Upper lobe of left lung (tissue), 4 donors: ENCODE results near the gene AFP.

Experiments used
- CTCF ChIP-seq, 6 experiments: fragments of 450-650 bp in 4 of 6; fragments of 200-600 bp in 2 of 6; sonication (generic) in 2 of 6; IDR thresholded peaks; one replicate each; pipeline ENCODE4 v1.5.1; 2016 to 2019; ENCODE audit warnings: antibody characterized with exemption in 6 of 6
- EP300 ChIP-seq, 4 donors: sonication (generic); formaldehyde crosslinking; IDR thresholded peaks; one replicate each; pipeline ENCODE4 v1.5.1; 2017; ENCODE audit warnings: antibody characterized with exemption in 4 of 4, control low read depth in 2 of 4
- POLR2A ChIP-seq, 4 donors: fragments of 450-650 bp; IDR thresholded peaks; one replicate each; pipeline ENCODE4 v1.5.1; 2016 to 2017; ENCODE audit warnings: antibody characterized with exemption in 4 of 4, mild to moderate bottlenecking in 2 of 4
- POLR2AphosphoS5 ChIP-seq, 2 donors: sonication (generic); formaldehyde crosslinking; IDR thresholded peaks; one replicate each; pipeline ENCODE4 v1.5.1; 2017; ENCODE audit warnings: antibody characterized with exemption in 2 of 2

DNA sequence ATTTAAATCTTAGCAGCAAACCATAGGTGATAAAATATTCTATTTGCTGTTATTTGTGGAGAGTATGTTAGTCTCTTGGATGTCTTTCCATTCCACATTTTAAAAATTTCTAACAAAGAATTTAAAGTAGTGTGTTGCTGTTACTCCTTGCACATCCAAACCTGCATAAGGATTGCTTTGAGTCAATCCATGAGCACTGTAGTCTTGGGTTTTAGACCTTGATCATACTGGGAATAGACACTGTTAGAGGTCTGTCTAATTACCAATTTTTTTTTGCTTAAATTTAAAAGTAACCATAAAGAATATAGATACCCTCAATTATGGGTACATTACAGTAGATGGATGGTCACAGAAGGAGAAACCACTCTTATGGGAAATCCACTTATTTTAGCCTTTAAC, 1.5 kb downstream of the AFP start:
- TF ChIP-seq CTCF (IDR thresholded peaks at IDR 0.05): no peak
- TF ChIP-seq POLR2A (IDR thresholded peaks at IDR 0.05): no peak
- TF ChIP-seq EP300 (IDR thresholded peaks at IDR 0.05): no peak
- TF ChIP-seq POLR2AphosphoS5 (IDR thresholded peaks at IDR 0.05): no peak
